Measurements from ENCODE around the gene SPRR2B.
"Not testable (repeated sequence)": the region's sequence is repeated elsewhere in the genome, so short reads cannot be mapped to it uniquely, and the experiment has no call there.

SPRR2B gene

GRCh38 chr1:153071511-153071910, at the start of gene SPRR2B:
Gene SPRR2B (minus strand): TSS chr1:153071611. CDS start chr1:153070839, 772 bp downstream.
- no peak for DNase-seq

GRCh38 chr1:153120945-153121344, 49.5 kb upstream of the SPRR2B start:
- no peak for DNase-seq

GRCh38 chr1:153119491-153119971, 48.1 kb upstream of the SPRR2B start:
- DNase-seq: no peak

GRCh38 chr1:153115264-153115663, 43.9 kb upstream of the SPRR2B start:
- DNase-seq: not testable (repeated sequence)

- no peak for DNase-seq
Observed at GRCh38 chr1:153113416-153113815, 42.0 kb upstream of the SPRR2B start, which contains the start of gene SPRR2F. Gene SPRR2F (minus strand): TSS chr1:153113516. CDS start chr1:153112733, 783 bp downstream.

GRCh38 chr1:153112454-153112853, 41.0 kb upstream of the SPRR2B start:
- DNase-seq: not testable (repeated sequence)

GRCh38 chr1:153100245-153100644, 28.8 kb upstream of the SPRR2B start:
- DNase-seq: no peak

GRCh38 chr1:153099461-153100045, 28.1 kb upstream of the SPRR2B start:
- DNase-seq: no peak

GRCh38 chr1:153095764-153096163, 24.4 kb upstream of the SPRR2B start:
- DNase-seq: no peak

GRCh38 chr1:153094426-153094825, 23.0 kb upstream of the SPRR2B start, which contains the start of gene SPRR2E:
Gene SPRR2E (minus strand): TSS chr1:153094526. CDS start chr1:153093751, 775 bp downstream.
- DNase-seq: no peak

- no peak for DNase-seq
Observed at GRCh38 chr1:153087652-153088051, 16.2 kb upstream of the SPRR2B start.

GRCh38 chr1:153081736-153082135, 10.3 kb upstream of the SPRR2B start:
- DNase-seq: no peak

GRCh38 chr1:153072806-153073726, 1.7 kb upstream of the SPRR2B start:
- no peak for DNase-seq

- no peak for DNase-seq
Observed at GRCh38 chr1:153070243-153070642, 1.2 kb downstream of the SPRR2B start.

- DNase-seq: no peak
Observed at GRCh38 chr1:153058826-153059784, 12.3 kb downstream of the SPRR2B start.

GRCh38 chr1:153058154-153058553, 13.3 kb downstream of the SPRR2B start:
- no peak for DNase-seq

- no peak for DNase-seq
Observed at GRCh38 chr1:153057375-153057774, 14.0 kb downstream of the SPRR2B start, which contains the start of gene SPRR2A. Gene SPRR2A (minus strand): TSS chr1:153057512. CDS start chr1:153056735, 777 bp downstream.

- DNase-seq: not testable (repeated sequence)
Observed at GRCh38 chr1:153056111-153056510, 15.3 kb downstream of the SPRR2B start.

GRCh38 chr1:153049211-153049610, 22.2 kb downstream of the SPRR2B start:
- no peak for DNase-seq

GRCh38 chr1:153040950-153041631, 30.3 kb downstream of the SPRR2B start, which contains the start of gene SPRR2D:
Gene SPRR2D (minus strand): TSS chr1:153041120. CDS start chr1:153040346, 774 bp downstream.
- DNase-seq: no peak

- no peak for DNase-seq
Observed at GRCh38 chr1:153035211-153035610, 36.2 kb downstream of the SPRR2B start.

Measured in NCI-H2029 (cell line).